ENCODE data around the gene SETD4. TPM values are rescaled to one million over a fixed set of nuclear protein-coding genes. Genes with fewer than 3 reads are reported as not detected.

SETD4 gene
- total RNA-seq, 1 donor from 2014 or later: 21.6 TPM

DNA sequence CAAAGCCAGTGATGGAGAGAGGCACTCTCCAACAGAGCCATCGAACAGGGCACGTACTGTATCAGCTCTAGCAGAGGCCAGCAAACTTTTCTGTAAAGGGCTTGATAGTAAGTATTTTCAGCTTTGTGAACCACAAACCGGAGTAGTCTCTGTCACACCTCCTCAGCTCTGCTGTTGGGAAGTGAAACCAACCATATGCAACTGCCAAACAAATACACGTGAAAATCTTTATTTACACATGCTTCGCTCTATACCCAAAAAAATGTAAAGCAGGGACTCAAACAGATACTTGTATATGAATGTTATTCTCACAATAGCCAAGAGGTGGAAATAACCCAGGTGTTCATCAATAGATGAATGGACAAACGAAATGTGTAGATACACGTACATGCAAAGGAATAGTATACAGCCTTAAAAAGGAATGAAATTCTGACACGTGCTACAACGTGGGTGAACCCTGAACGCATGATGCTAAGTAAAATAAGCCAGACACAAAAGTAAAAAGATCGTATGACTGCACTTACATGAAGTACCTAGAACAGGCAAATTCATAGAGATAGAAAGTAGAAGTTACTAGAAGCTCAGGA, 39.0 kb downstream of the SETD4 start:
- H3K4me3 ChIP-seq: no peak overlapping the region
- H3K9me3 ChIP-seq (ENCODE audit: low read depth): no peaks in the 10 kb centered on the region
- Mint-ChIP-seq H3K27me3 (ENCODE audit: insufficient read depth, low read depth) (no peaks in the 10 kb centered on the region), H3K9me3 (no peaks in the 10 kb centered on the region), H3K27ac (no peak overlapping the region), H3K4me3 (no peak overlapping the region), H3K4me1 (no peaks in the 10 kb centered on the region), H3K36me3 (no peaks in the 10 kb centered on the region)
- no peak overlapping the region for H2AFZ ChIP-seq (replicated peaks)
- no peaks in the 10 kb centered on the region for H3K79me2 ChIP-seq (ENCODE audit: low read depth)
- no peaks in the 10 kb centered on the region for H3K4me1 ChIP-seq
- H3K9ac ChIP-seq: no peak overlapping the region
- TF ChIP-seq EZH2 (IDR thresholded peaks at IDR 0.05) (no peak), EZH2phosphoT487 (IDR thresholded peaks at IDR 0.05) (no peak)
- TF ChIP-seq, protein P1, sequence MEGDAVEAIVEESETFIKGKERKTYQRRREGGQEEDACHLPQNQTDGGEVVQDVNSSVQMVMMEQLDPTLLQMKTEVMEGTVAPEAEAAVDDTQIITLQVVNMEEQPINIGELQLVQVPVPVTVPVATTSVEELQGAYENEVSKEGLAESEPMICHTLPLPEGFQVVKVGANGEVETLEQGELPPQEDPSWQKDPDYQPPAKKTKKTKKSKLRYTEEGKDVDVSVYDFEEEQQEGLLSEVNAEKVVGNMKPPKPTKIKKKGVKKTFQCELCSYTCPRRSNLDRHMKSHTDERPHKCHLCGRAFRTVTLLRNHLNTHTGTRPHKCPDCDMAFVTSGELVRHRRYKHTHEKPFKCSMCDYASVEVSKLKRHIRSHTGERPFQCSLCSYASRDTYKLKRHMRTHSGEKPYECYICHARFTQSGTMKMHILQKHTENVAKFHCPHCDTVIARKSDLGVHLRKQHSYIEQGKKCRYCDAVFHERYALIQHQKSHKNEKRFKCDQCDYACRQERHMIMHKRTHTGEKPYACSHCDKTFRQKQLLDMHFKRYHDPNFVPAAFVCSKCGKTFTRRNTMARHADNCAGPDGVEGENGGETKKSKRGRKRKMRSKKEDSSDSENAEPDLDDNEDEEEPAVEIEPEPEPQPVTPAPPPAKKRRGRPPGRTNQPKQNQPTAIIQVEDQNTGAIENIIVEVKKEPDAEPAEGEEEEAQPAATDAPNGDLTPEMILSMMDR (IDR thresholded peaks at IDR 0.05): no peak
- no peaks in the 10 kb centered on the region for H3K36me3 ChIP-seq
- no peaks in the 10 kb centered on the region for H3K27me3 ChIP-seq
- no peak for DNase-seq (ENCODE audit: low spot score)
- no peak overlapping the region for H3K27ac ChIP-seq
- H4K20me1 ChIP-seq (ENCODE audit: low read depth): no peaks in the 10 kb centered on the region
- H3F3A ChIP-seq (ENCODE audit: low read depth): no peaks in the 10 kb centered on the region
- H3K4me2 ChIP-seq: no peak overlapping the region

DNA sequence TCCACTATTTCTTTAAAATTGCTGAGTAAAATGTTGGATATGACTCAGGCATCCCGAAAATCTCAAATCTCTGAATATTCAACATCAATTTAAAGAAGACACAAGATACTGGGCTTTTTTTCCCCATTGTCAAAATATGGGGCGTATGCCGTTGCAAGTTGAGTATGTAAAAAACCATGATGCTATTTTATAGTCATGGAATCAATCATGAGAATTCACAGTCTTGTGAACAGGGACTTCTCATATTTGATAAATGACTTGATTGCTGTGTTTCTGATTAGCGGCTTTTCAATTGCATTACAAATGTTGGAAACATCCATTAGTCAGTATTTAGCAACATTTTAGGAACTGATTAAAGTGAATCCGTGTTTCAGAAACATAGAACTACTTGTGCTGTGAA, 45.3 kb downstream of the SETD4 start:
- TF ChIP-seq, protein P1 (IDR thresholded peaks at IDR 0.05): no peak
- no peak for TF ChIP-seq EZH2 (IDR thresholded peaks at IDR 0.05)
- no peak for TF ChIP-seq EZH2phosphoT487 (IDR thresholded peaks at IDR 0.05)
- Histone ChIP-seq H3K27me3 (no peaks in the 10 kb centered on the region), H3F3A (ENCODE audit: low read depth) (no peaks in the 10 kb centered on the region), H3K4me3 (no peak overlapping the region), H4K20me1 (ENCODE audit: low read depth) (no peaks in the 10 kb centered on the region), H2AFZ (replicated peaks) (no peak overlapping the region), H3K27ac (no peak overlapping the region), H3K4me1 (no peaks in the 10 kb centered on the region), H3K4me2 (no peak overlapping the region), H3K9me3 (ENCODE audit: low read depth) (no peaks in the 10 kb centered on the region), H3K79me2 (ENCODE audit: low read depth) (no peaks in the 10 kb centered on the region), H3K9ac (no peak overlapping the region), H3K36me3 (no peaks in the 10 kb centered on the region)
- H3K4me1 Mint-ChIP-seq: no peaks in the 10 kb centered on the region
- no peak overlapping the region for H3K27ac Mint-ChIP-seq
- no peak overlapping the region for H3K4me3 Mint-ChIP-seq
- H3K27me3 Mint-ChIP-seq (ENCODE audit: insufficient read depth, low read depth): peaks cover 2% of the 10 kb centered on the region
- H3K36me3 Mint-ChIP-seq: no peaks in the 10 kb centered on the region
- no peak for DNase-seq (ENCODE audit: low spot score)
- no peaks in the 10 kb centered on the region for H3K9me3 Mint-ChIP-seq

DNA sequence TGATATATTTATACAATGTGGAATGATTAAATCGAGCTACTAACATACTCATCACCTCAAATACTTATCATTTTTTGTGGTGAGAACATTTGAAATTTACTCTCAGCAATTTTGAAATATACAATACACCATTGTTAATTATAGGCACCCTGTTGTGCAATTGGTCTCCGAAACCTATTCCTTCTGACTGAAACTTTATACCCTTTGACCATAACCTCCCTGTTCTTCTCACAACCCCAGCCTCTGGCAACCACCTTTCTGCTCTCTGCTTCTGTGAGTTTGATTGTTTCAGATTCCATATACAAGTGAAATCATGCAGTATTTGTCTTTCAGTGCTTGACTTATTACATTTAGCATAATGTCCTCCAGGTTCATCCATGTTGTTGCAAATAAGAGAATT, 49.5 kb downstream of the SETD4 start:
- Histone ChIP-seq H3K36me3 (no peaks in the 10 kb centered on the region), H3K27me3 (no peaks in the 10 kb centered on the region), H2AFZ (replicated peaks) (no peak overlapping the region), H3K79me2 (ENCODE audit: low read depth) (no peaks in the 10 kb centered on the region), H4K20me1 (ENCODE audit: low read depth) (no peaks in the 10 kb centered on the region), H3K4me3 (no peak overlapping the region), H3K9ac (no peak overlapping the region), H3K9me3 (ENCODE audit: low read depth) (no peaks in the 10 kb centered on the region), H3K27ac (no peak overlapping the region), H3K4me1 (no peaks in the 10 kb centered on the region), H3F3A (ENCODE audit: low read depth) (no peaks in the 10 kb centered on the region), H3K4me2 (no peak overlapping the region)
- no peaks in the 10 kb centered on the region for H3K9me3 Mint-ChIP-seq
- H3K27me3 Mint-ChIP-seq (ENCODE audit: insufficient read depth, low read depth): peaks cover 5% of the 10 kb centered on the region
- no peak for DNase-seq (ENCODE audit: low spot score)
- H3K4me1 Mint-ChIP-seq: no peaks in the 10 kb centered on the region
- H3K27ac Mint-ChIP-seq: no peak overlapping the region
- H3K4me3 Mint-ChIP-seq: no peak overlapping the region
- no peaks in the 10 kb centered on the region for H3K36me3 Mint-ChIP-seq
- TF ChIP-seq EZH2 (IDR thresholded peaks at IDR 0.05) (no peak), EZH2phosphoT487 (IDR thresholded peaks at IDR 0.05) (no peak)

DNA sequence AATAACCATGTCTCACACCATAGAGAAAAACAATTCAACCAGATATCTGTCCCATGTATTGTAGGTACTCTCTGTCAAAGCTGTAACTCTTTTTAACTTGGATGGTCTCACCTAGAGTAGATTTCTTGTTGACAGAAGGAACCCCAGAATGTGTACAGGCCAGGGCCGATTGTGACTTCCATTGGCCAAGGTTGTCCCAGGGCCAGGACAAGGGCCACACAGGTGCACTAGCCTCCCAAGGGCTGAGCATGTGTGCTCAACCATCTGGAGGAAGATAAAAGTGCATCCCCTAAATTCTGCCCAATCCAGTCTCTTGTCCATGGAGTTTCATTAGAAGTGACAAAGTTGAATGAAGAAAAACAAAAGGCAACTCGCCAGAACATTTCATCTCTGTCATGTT, 51.8 kb downstream of the SETD4 start:
- Histone ChIP-seq H3K9ac (no peak overlapping the region), H3K27me3 (no peaks in the 10 kb centered on the region), H3F3A (ENCODE audit: low read depth) (no peaks in the 10 kb centered on the region), H3K4me1 (no peaks in the 10 kb centered on the region), H3K36me3 (no peaks in the 10 kb centered on the region), H3K79me2 (ENCODE audit: low read depth) (no peaks in the 10 kb centered on the region), H3K4me2 (no peak overlapping the region), H3K9me3 (ENCODE audit: low read depth) (no peaks in the 10 kb centered on the region), H3K4me3 (no peak overlapping the region), H2AFZ (replicated peaks) (no peak overlapping the region), H4K20me1 (ENCODE audit: low read depth) (no peaks in the 10 kb centered on the region), H3K27ac (no peak overlapping the region)
- peaks cover 5% of the 10 kb centered on the region for H3K27me3 Mint-ChIP-seq (ENCODE audit: insufficient read depth, low read depth)
- no peaks in the 10 kb centered on the region for H3K36me3 Mint-ChIP-seq
- H3K4me1 Mint-ChIP-seq: no peaks in the 10 kb centered on the region
- DNase-seq (ENCODE audit: low spot score): no peak
- TF ChIP-seq, protein P1 (IDR thresholded peaks at IDR 0.05): no peak
- TF ChIP-seq EZH2 (IDR thresholded peaks at IDR 0.05): no peak
- no peak for TF ChIP-seq EZH2phosphoT487 (IDR thresholded peaks at IDR 0.05)
- no peak overlapping the region for H3K27ac Mint-ChIP-seq
- peaks cover 4% of the 10 kb centered on the region for H3K9me3 Mint-ChIP-seq
- no peak overlapping the region for H3K4me3 Mint-ChIP-seq

Data from neural progenitor cell (in vitro differentiated cells).